ENCODE measurements around the gene HGD.

HGD gene

GRCh38 chr3:120682095-120682681 lies at the start of gene HGD:
Gene HGD, minus strand, starts transcription at chr3:120682239. Its CDS starts 128 bp downstream, at chr3:120682111.
- no peak for DNase-seq (ENCODE audit: low read depth in 2 of 2)

- no peak for DNase-seq (ENCODE audit: low read depth in 2 of 2)
Measured at GRCh38 chr3:120730576-120731542, 48.8 kb upstream of the HGD start.

GRCh38 chr3:120726791-120727190 lies 44.8 kb upstream of the HGD start:
- DNase-seq (ENCODE audit: low read depth in 2 of 2) = no peak

- peak in 1 of 2 donors; percentile 41 for DNase-seq (ENCODE audit: low read depth in 2 of 2)
Measured at GRCh38 chr3:120719167-120719834, 37.3 kb upstream of the HGD start.

GRCh38 chr3:120713262-120713661 lies 31.2 kb upstream of the HGD start:
- DNase-seq (ENCODE audit: low read depth in 2 of 2) = no peak

GRCh38 chr3:120710369-120710768 lies 28.3 kb upstream of the HGD start:
- no peak for DNase-seq (ENCODE audit: low read depth in 2 of 2)

GRCh38 chr3:120708408-120708807 lies 26.4 kb upstream of the HGD start:
- DNase-seq (ENCODE audit: low read depth in 2 of 2) = no peak

- no peak for DNase-seq (ENCODE audit: low read depth in 2 of 2)
Measured at GRCh38 chr3:120706950-120707349, 24.9 kb upstream of the HGD start.

GRCh38 chr3:120705884-120706582 lies 24.0 kb upstream of the HGD start:
- no peak for DNase-seq (ENCODE audit: low read depth in 2 of 2)

GRCh38 chr3:120699333-120699732 lies 17.3 kb upstream of the HGD start:
- no peak for DNase-seq (ENCODE audit: low read depth in 2 of 2)

GRCh38 chr3:120693439-120694171 lies 11.6 kb upstream of the HGD start:
- no peak for DNase-seq (ENCODE audit: low read depth in 2 of 2)

- no peak for DNase-seq (ENCODE audit: low read depth in 2 of 2)
Measured at GRCh38 chr3:120689395-120689794, 7.4 kb upstream of the HGD start.

GRCh38 chr3:120688121-120688520 lies 6.1 kb upstream of the HGD start:
- no peak for DNase-seq (ENCODE audit: low read depth in 2 of 2)

GRCh38 chr3:120685411-120685810 lies 3.4 kb upstream of the HGD start:
- DNase-seq (ENCODE audit: low read depth in 2 of 2) = no peak

- DNase-seq (ENCODE audit: low read depth in 2 of 2) = no peak
Measured at GRCh38 chr3:120684896-120685295, 2.9 kb upstream of the HGD start.

GRCh38 chr3:120683671-120684301 lies 1.7 kb upstream of the HGD start:
- no peak for DNase-seq (ENCODE audit: low read depth in 2 of 2)

- DNase-seq (ENCODE audit: low read depth in 2 of 2) = no peak
Measured at GRCh38 chr3:120683213-120683612, 1.2 kb upstream of the HGD start.

- DNase-seq (ENCODE audit: low read depth in 2 of 2) = no peak
Measured at GRCh38 chr3:120681506-120682038, 467 bp downstream of the HGD start.

- no peak for DNase-seq (ENCODE audit: low read depth in 2 of 2)
Measured at GRCh38 chr3:120681018-120681417, 1.0 kb downstream of the HGD start.

GRCh38 chr3:120680193-120680894 lies 1.7 kb downstream of the HGD start:
- DNase-seq (ENCODE audit: low read depth in 2 of 2) = no peak
